ENCODE measurements around the gene UVRAG. TPM values are rescaled to one million over a fixed set of nuclear protein-coding genes. Genes with fewer than 3 reads are reported as not detected.

Gene UVRAG
- polyA plus RNA-seq (2012; ENCODE audit: insufficient read depth, insufficient read length), result 10.2 TPM

DNA sequence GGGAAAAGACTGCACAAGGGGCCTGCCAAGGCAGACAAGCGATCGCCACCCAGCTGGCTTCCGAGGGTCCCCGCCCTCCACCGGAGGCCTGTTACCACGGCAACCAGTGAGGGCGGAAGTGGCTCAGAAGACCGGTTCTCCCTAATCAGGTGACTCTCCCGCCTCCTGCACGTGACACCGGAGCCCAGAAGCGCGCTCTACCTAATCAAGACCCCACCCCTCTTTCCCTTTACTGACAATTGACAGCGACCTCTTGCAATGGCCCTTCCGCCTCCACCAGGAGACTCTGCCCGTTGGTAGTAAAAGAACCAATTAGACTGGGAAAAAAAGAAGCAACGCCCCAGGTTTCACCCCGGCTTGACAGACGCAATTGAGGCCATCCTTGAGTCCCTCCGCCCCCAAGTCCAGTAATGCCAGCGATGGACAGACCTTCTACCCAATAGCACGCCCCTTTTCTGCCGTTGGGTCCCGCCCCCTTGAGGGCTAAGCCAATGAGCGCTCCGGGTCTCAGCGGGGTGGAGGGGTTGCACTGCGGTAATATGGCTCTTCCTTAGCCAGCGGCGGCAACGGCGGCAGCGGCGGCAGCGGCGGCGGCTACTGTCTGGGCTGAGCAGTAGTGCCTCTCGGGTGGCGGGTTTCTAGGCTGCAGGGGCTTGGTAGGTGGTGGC is at the start of gene UVRAG:
UVRAG (plus strand) TSS at position 534 of the 668 bp plus-strand sequence. CDS start 198 bp downstream, outside the sequence.
- peak within 1 kb of the TSS; percentile 85 for H3K4me3 ChIP-seq (ENCODE audit: low read length)
- DNase-seq (ENCODE audit: low read depth, low spot score), result peak; percentile 98

DNA sequence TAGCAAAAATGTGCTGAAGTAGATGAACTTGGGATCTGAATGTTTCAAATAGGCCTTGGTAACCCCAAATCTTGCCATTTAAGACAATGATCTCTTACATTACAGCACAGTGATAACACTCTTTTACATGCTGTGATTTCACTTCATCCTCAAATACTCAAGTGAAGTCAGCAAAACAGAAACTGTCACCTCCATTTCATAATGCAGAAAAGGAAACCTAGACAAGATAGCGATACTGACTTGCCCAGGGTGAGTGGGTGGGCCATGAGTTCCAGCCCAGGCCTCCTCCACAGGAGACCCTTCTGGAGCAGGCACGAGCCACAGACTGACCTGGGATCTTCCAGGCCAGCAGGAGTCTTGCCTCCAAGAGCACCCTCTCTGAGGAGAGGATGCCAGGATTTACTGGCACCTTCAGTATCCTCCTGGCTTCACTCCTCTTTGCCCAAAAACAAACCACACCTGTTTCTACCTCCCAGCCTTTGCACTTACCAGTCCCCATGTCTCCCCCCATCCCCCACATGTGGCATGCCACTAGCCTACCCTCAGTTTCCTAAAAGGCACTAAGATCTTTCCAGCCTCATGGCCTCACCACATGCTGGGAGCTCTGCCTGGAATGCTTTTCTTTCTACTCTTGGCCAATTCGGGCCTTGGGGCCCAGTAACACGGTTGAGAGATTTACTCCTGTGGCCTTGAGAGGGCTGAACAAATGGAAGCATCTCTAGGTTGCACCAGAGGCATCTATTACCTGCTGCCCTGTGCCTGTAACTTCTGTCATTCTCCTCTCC is 48.4 kb upstream of the UVRAG start:
- H3K4me3 ChIP-seq (ENCODE audit: low read length), result no peak overlapping the region
- no peak for DNase-seq (ENCODE audit: low read depth, low spot score)

DNA sequence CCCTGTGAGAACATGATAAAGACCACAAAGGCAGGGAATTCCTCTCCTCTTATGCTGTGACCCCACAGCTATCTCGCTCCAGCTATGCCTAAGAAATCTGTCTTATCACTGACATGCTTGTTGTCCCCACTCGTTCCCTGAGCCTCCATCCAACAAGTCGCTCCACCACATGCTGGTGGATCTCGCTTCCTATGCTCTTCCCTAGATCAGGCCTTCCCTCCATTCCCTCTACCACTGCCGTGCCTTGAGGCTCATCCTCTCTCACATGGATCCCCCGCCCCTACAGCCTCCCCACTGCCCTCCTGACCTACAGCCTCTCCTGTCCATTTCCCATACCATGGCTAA is 47.8 kb upstream of the UVRAG start:
- no peak overlapping the region for H3K4me3 ChIP-seq (ENCODE audit: low read length)
- no peak for DNase-seq (ENCODE audit: low read depth, low spot score)

DNA sequence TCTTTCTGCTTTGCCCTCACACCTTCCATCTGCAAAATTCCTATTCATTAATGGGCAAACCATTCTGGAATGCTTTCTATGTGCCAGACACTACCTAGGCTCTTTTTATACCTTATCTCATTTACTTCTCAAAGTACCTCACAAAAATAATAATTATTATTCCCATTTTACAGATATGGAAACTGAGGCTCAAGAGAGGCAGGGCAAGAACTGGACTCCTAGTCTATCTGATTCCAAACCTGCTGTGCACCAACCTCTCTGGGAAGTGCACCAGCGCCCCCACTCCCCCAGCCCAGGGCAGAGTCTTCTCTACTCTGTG is 47.3 kb upstream of the UVRAG start:
- DNase-seq (ENCODE audit: low read depth, low spot score), result no peak
- no peak overlapping the region for H3K4me3 ChIP-seq (ENCODE audit: low read length)

DNA sequence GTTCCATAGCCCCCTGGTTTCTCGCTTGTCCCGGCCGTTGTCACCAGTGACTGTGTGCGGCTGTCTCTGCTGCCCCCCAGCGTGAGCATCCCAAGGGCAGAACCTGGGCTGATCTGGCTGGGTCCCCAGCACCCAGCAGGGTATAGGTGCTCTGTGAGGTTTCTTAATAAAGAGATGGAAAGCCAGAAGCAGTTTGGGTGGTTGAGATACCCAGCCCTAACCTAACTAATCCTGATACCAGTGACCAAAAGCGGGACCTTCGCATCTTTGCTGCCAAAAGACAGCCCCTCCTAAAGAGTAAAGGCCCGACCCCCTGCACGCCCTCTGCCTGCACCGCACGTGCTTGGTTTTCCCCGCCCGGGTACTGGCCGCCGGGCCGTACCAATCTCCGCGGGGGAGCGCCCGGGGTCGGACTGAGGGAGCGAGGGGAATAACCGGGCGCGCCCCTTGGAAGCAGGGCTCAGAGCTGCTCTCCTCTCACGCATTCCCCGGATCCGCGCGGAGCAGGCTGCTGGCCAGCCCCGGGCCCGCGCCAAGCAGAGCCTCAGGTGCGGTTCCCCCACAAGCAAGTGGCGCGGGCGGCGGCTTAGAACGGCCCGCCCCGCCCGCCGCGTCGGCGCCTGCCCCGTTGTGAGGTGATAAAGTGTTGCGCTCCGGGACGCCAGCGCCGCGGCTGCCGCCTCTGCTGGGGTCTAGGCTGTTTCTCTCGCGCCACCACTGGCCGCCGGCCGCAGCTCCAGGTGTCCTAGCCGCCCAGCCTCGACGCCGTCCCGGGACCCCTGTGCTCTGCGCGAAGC is 46.7 kb upstream of the UVRAG start, which contains the start of gene DGAT2:
DGAT2 (plus strand) TSS at position 667 of the 797 bp plus-strand sequence. CDS start 214 bp downstream, outside the sequence.
- DNase-seq (ENCODE audit: low read depth, low spot score), result peak; percentile 59
- H3K4me3 ChIP-seq (ENCODE audit: low read length), result peak within 1 kb of the TSS; percentile 48

DNA sequence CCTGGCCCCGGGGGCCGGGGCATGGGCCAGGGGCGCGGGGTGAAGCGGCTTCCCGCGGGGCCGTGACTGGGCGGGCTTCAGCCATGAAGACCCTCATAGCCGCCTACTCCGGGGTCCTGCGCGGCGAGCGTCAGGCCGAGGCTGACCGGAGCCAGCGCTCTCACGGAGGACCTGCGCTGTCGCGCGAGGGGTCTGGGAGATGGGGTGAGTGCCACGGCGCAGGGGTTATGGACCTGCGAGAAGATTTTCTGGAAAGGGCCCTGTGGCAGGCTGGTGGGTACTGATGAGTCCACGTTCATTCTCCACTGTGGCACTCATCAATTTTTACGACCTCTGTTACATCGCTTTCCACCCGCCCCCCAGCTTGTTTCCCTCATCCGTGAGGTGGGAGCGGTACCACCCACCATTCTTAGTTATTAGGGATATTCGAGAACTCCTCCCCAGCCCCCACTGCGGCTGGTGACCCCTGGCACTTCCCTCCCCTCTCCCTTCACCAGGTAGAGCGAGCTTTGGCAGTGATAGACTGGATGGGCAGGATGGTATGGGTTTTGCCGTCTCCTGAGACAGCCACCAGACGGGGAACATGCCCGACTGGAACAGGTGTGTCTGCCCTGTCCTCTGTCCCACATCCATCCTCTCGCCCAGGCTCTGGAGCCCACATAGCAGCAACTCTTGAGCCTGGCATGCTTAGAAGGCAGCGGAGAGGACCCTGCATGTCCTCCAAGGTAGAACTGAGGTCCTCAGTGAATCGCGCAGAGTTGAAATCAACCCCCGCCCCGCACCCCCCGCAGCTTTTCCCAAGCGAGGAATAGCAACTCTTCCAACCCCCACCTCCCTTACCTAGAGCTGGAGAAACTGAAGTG is 45.9 kb upstream of the UVRAG start:
- no peak for DNase-seq (ENCODE audit: low read depth, low spot score)
- H3K4me3 ChIP-seq (ENCODE audit: low read length), result peak overlapping the region; percentile 48

DNA sequence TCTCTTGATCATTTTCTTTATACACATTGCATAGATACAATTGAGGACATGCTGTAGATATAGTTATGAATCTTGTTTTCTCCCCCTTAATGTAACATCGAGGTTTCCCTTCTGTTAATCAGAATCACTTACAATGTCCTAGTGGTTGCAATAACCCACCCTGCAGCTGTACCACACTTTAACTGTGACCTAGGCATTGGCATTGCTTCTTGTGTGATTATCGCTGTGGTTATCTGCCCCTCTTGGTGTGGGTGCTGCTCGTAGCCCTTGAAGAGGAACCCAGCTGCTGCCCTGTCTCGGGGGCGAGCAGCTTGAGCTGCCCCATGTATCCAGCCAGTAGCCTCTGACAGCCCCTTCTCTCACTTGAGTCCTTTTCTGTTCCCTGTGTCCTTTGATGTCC is 44.9 kb upstream of the UVRAG start:
- no peak for DNase-seq (ENCODE audit: low read depth, low spot score)
- no peak overlapping the region for H3K4me3 ChIP-seq (ENCODE audit: low read length)

DNA sequence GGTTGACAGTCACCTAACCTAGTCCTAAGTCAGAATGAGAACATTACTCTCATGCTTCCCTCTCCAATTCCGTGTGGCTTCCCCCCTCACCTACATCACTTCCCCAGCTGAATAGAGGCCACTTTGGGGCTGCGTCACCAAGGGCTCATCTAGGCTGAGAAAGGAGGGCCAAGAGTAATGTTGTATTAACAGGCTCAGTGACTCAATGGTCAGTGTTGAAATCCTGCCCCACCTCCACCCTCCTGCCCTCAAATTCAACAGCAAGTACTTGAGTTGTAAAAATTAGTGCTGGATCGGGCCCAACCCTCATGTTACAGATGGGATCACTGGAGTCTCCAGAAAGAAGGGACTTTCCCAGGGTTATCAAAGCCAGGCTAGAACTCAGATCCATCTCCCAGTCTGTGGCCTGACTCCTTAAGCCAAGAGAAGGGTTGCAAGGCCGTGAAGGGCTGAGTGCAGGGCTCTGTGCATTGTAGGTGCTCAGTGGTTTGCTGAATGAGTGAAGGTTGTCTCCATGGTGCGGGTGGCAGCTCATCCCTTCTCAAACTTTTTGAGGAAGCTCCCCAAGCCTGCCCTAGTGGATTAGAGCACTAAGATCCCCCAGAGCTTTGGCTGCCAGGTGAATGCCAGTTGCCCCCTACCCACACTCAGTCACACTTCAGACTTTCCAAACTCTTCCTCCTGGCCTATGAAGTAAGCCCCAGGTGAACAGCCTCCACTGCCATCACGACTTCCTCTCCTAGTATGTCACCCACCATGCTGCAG is 43.2 kb upstream of the UVRAG start:
- H3K4me3 ChIP-seq (ENCODE audit: low read length), result no peak overlapping the region
- DNase-seq (ENCODE audit: low read depth, low spot score), result no peak

DNA sequence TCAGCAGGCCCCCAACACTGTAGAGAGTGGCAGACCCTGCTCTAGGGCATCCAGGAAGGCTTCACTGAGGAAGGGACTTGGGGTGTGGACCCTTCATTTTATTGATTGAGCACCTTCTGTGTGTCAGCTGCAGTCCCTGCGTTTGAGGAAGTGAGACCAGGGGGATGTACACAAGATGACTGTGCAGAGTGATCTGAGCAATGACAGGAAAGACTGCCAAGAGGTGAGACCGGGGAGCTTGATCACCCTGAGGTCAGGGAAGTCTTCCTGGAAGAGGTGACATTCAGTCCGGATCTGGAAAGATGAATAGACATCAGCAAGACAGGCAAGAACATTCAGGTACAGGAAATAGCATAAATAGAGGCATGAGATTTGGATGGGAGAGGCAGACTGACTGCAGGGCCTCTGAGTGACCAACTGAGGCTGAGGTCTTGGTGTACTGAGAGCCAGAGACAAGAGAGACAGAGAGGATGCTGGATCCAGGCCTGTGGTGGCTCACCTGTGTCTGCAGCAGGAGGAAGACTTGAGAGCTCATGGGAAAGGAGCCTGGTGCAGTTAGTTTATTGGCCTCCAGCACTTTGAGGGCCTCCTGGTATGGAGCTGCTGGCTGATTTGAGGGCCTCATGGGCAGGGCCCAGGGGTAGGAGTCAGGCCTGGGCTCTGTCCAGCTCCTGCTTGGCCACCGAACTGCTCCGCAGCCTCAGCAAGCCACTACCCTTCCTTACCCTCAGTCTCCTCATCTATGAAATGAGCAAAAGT is 41.2 kb upstream of the UVRAG start:
- H3K4me3 ChIP-seq (ENCODE audit: low read length), result no peak overlapping the region
- no peak for DNase-seq (ENCODE audit: low read depth, low spot score)

DNA sequence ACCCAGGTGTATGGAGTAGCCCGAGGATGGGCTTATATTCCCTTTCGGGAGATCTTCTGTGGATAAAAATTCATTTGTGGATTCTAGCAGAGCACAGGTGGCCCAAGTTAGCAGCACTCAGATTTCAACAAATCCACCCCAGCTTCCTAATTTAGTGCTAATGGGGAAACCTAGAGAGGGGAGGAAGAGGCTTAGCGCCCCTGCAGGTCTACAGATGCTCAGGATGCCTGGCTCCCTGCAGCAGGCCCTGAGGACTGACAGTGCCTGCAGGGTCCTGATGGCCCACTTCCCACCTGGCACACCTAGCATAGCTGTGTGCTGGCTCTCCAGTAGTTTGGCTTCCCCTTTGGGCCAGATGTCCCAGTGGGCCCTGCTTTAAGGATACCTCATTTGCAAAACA is 40.0 kb upstream of the UVRAG start:
- no peak overlapping the region for H3K4me3 ChIP-seq (ENCODE audit: low read length)
- DNase-seq (ENCODE audit: low read depth, low spot score), result no peak

DNA sequence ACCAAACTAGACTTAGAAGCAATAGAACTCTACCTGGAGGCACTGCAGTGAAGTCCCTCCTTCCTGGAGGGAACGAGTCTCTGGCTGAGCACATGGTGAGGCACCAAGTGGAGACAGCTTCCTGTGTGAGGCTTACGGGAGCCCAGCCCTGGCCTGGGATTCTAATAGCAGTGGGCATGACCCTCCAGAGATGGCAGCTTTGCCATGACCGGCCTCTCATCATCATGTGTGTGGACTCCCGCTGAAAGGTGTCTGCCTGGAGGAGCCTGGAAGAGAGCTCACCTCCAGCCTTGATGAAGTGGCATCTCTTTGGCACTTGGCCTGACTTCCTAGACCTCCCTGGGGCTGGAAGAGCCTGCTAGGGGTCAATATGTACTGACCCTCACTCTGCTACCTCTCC is 38.5 kb upstream of the UVRAG start:
- no peak overlapping the region for H3K4me3 ChIP-seq (ENCODE audit: low read length)
- no peak for DNase-seq (ENCODE audit: low read depth, low spot score)

DNA sequence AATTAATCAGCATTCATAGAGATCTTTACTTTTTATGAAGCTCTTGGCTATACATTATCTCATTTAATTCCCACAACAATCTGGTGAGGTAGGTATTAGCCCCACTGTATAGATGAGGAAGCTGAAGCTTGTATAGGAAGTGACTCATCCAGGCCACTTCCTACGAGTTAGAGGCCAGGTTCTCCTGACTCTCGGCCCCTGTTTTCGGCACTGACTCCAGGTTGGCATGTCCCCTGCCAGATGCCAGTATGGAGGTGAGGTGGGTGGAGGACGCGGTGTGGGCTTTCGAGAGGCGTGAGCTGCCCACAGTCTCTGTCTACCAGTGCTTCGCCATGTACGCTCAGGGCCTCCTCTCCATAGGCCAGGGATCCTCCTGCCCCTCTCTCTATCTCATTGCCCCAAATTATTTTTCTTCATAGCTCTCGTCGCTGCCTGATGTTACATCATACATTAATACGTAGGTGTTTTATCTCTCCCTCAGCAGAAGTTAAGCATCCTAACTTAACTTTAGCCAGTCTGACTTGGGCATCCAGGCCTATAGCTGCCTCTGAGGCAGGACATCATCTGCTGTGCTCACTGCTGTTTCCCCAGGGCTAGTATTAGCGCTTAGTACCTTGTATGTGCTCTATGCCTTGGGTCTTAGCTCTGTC is 37.4 kb upstream of the UVRAG start:
- H3K4me3 ChIP-seq (ENCODE audit: low read length), result no peak overlapping the region
- no peak for DNase-seq (ENCODE audit: low read depth, low spot score)

DNA sequence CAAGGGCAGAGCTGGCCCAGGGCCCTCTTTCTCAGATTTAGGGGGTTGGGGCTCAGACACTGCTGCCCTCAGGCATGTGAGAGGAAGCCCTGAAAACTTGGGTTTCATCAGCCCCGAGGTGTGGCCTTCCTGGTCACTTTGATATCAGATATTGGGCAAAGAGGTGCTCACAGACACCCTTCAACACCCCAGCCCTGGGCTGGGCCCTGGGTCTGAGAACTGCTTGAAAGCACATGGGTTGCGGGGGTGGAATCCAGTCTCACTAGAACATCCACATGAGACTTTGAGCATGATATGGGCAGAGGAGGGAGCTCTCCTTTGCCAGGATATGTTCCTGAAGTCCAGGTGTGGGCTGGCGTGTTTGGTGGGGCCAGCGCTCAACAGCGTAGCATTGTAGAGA is 36.0 kb upstream of the UVRAG start:
- H3K4me3 ChIP-seq (ENCODE audit: low read length), result no peak overlapping the region
- no peak for DNase-seq (ENCODE audit: low read depth, low spot score)

DNA sequence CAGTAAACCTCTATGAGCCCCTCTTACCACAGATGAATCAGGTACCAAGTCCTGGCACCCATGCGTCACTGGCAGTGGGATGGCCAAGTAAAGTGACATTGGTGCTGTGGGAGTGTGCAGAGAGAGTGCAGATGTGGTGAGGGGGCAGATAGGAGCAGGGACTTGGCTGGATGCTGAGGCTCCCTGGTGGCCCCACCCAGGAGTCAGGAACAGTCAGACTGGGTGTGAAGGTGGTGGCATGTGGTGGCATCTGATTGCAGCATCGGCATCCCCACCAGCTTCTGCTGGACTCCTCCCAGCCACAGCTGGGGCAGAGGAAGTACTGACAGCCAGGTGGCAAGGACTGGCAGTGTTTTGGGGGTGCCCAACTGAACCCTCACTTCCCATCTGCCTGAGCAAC is 35.0 kb upstream of the UVRAG start:
- DNase-seq (ENCODE audit: low read depth, low spot score), result no peak
- H3K4me3 ChIP-seq (ENCODE audit: low read length), result no peak overlapping the region

DNA sequence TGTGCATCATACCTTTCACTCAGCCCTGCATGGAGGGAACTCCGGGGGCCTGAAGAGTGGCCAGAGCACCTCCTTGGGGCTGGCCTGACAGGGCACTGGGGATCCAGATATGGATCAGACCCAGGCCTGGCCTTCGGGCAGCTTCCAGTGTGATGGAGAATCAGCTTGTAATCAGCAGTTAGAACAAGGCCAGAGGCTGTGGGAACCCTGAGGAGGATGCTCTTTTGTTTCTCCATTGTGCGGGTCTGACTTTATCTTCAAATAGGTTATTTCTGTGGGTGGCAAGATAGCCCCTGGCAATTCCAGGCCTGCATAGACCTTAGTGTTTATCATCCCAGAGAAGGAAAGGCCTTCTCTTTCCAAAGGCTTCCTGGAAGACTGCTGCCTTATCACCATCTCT is 34.1 kb upstream of the UVRAG start:
- no peak overlapping the region for H3K4me3 ChIP-seq (ENCODE audit: low read length)
- no peak for DNase-seq (ENCODE audit: low read depth, low spot score)

DNA sequence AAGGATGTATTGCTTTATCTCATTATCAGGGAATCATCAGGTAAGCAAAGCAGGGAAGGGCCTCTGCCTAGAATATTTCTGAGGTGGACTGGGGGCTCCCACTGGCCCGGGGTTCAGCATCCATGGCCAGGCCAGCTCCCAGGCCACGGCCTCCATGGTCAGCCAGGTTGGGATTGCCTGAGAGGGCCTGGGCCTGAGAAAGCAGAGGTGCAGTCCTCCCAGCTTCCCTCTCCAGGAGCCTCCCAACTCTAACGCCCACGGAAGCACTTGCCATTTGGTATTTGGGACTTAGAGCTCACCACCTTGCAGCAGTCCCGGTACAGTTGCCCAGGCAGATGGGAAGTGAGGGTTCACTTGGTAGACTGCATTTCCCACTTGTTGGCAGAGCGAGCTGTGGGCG is 33.7 kb upstream of the UVRAG start:
- no peak for DNase-seq (ENCODE audit: low read depth, low spot score)

DNA sequence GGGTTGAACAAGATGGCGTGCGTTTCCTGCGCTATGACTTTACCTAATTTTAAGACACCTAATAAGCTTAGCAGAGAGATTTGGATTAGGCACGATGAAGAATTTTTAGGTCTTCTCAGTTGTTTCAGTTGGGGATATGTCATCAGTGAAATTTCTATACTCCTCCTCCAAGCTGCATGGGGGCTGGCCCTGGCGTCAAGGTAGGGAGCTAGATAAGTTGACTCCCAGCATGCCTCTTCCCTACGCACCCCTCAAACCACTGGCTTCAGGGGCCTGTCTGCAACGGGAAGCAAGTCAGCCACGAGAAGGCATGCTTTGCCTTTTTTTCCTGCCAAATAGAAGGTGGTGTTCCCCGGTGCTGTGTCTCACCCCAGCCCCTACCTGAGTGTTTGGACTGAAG is 33.2 kb upstream of the UVRAG start:
- no peak for DNase-seq (ENCODE audit: low read depth, low spot score)
- no peak overlapping the region for H3K4me3 ChIP-seq (ENCODE audit: low read length)

More for the DNA sequence above, 33.7 kb upstream of the UVRAG start:
- H3K4me3 ChIP-seq (ENCODE audit: low read length), result no peak overlapping the region
